ENCODE results near the gene OPCML.

- TF ChIP-seq, protein P1, sequence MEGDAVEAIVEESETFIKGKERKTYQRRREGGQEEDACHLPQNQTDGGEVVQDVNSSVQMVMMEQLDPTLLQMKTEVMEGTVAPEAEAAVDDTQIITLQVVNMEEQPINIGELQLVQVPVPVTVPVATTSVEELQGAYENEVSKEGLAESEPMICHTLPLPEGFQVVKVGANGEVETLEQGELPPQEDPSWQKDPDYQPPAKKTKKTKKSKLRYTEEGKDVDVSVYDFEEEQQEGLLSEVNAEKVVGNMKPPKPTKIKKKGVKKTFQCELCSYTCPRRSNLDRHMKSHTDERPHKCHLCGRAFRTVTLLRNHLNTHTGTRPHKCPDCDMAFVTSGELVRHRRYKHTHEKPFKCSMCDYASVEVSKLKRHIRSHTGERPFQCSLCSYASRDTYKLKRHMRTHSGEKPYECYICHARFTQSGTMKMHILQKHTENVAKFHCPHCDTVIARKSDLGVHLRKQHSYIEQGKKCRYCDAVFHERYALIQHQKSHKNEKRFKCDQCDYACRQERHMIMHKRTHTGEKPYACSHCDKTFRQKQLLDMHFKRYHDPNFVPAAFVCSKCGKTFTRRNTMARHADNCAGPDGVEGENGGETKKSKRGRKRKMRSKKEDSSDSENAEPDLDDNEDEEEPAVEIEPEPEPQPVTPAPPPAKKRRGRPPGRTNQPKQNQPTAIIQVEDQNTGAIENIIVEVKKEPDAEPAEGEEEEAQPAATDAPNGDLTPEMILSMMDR (conservative IDR thresholded peaks at IDR 0.05 in 1 of 2, IDR thresholded peaks at IDR 0.05 in 1 of 2; ENCODE audit: extremely low read depth in 1 of 2, insufficient read depth in 1 of 2, low read depth in 1 of 2, low read length in 2 of 2), result no peak
- no peak for TF ChIP-seq EZH2 (IDR thresholded peaks at IDR 0.05; ENCODE audit: borderline replicate concordance, low read length)
Observed at GRCh38 chr11:132423266-132423665, 1109.0 kb downstream of the OPCML start.

Measured in mammary epithelial cell (primary cell).